ENCODE data around the gene CYP27B1. TPM values are rescaled to one million over a fixed set of nuclear protein-coding genes. Genes with fewer than 3 reads are reported as not detected.
A peak's percentile ranks its signal among the peaks of the same experiment; 100 is the strongest.

CYP27B1 gene
- total RNA-seq, 4 donors from 2014 or later, result 0.40 to 2.5 (median 2.3) TPM; not detected in 1

DNA sequence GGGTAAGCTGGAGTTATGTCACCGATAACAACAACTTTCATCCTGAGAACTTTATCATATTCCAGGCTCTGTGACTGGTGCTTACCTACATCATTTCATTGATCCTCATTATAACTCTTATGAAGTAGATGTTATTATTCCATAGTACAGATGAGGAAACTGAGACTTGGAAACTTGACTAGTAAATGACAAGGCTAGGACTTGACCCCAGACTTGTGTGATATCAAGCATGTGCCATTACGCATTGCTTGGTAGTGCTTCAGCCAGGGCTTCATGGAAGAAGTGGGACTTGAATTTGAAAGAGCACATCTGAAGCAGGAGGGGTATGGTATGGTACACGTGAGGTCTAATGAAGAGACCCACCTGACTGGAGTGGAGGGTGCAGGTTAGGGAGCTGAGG lies 39.8 kb upstream of the CYP27B1 start:
- DNase-seq, result no peak
- no peaks in the 10 kb centered on the region for H3K9me3 ChIP-seq
- H3K27ac ChIP-seq, result no peak overlapping the region
- 95% methylated on average over 3 of the region's 3 CpGs; no CpG with 5 or more reads in 1 of the 2 donors for WGBS, 2 donors (ENCODE audit: low coverage in 1 of 2)
- no peaks in the 10 kb centered on the region for H3K27me3 ChIP-seq
- H3K4me1 ChIP-seq, result peaks cover 0 to 3% (median 0%) of the 10 kb centered on the region in 4 donors
- intact Hi-C loops (cut with DNase I; ENCODE audit: low total_unique reads) (no loop called here), in situ Hi-C loops (cut with MboI; ENCODE audit: low pct_ligation_motif_present in 1 of 4, low pct_unique_long_range_greater_than_20kb in 1 of 4, low sequenced_read_pairs in 3 of 4) (no loop called here)
- H3K36me3 ChIP-seq, result peaks cover 0 to 14% (median 4%) of the 10 kb centered on the region in 4 donors
- TF ChIP-seq POLR2AphosphoS5 (IDR thresholded peaks at IDR 0.05), result no peak
- no peak for TF ChIP-seq POLR2A (IDR thresholded peaks at IDR 0.05)
- TF ChIP-seq, protein P1, sequence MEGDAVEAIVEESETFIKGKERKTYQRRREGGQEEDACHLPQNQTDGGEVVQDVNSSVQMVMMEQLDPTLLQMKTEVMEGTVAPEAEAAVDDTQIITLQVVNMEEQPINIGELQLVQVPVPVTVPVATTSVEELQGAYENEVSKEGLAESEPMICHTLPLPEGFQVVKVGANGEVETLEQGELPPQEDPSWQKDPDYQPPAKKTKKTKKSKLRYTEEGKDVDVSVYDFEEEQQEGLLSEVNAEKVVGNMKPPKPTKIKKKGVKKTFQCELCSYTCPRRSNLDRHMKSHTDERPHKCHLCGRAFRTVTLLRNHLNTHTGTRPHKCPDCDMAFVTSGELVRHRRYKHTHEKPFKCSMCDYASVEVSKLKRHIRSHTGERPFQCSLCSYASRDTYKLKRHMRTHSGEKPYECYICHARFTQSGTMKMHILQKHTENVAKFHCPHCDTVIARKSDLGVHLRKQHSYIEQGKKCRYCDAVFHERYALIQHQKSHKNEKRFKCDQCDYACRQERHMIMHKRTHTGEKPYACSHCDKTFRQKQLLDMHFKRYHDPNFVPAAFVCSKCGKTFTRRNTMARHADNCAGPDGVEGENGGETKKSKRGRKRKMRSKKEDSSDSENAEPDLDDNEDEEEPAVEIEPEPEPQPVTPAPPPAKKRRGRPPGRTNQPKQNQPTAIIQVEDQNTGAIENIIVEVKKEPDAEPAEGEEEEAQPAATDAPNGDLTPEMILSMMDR (IDR thresholded peaks at IDR 0.05), result no peak
- no peak for TF ChIP-seq EP300 (IDR thresholded peaks at IDR 0.05; ENCODE audit: low read depth)
- H3K4me3 ChIP-seq, result no peak overlapping the region

DNA sequence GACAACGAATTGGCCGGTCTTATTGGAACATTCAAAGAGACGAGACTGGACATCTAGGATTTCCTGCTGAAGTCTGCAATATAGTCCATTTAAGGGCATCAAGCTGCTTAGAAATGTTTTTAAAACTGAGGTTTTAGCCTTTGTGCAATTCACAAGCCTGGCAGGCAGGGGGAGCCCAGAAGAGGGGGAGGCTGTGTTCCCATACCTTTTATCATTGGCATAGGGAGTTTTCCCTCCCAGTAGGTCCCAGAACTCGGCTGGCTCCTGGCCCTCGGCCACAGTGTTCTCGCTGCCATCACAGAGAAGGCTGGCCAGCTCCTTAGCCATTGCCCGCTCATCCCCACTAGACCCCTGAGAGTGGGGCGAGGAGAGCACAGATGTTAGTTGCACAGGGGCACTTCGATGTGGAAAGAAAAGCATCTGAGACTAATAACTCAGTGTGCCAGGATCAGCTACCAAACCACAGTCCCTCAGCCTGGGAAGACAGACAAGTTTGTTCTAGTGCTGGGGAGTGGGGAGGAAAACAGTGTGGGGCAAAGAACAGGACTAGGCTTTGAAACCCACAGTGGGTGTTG lies 36.5 kb upstream of the CYP27B1 start:
- intact Hi-C loops (cut with DNase I; ENCODE audit: low total_unique reads), result no loop called here
- H3K27ac ChIP-seq, result no peak overlapping the region
- TF ChIP-seq, protein P1 (IDR thresholded peaks at IDR 0.05), result peak; percentile 69 to 76 (median 74)
- TF ChIP-seq POLR2AphosphoS5 (IDR thresholded peaks at IDR 0.05), result no peak
- in situ Hi-C loops (cut with MboI; ENCODE audit: low pct_ligation_motif_present in 1 of 4, low pct_unique_long_range_greater_than_20kb in 1 of 4, low sequenced_read_pairs in 3 of 4), result no loop called here
- H3K4me3 ChIP-seq, result no peak overlapping the region
- H3K36me3 ChIP-seq, result peaks cover 0 to 32% (median 8%) of the 10 kb centered on the region in 4 donors
- H3K4me1 ChIP-seq, result peaks cover 0 to 3% (median 0%) of the 10 kb centered on the region in 4 donors
- H3K27me3 ChIP-seq, result no peaks in the 10 kb centered on the region
- DNase-seq, result peak; percentile 32
- H3K9me3 ChIP-seq, result no peaks in the 10 kb centered on the region
- WGBS, 2 donors (ENCODE audit: low coverage in 1 of 2), result 60% methylated on average over 9 of the region's 9 CpGs; no CpG with 5 or more reads in 1 of the 2 donors

DNA sequence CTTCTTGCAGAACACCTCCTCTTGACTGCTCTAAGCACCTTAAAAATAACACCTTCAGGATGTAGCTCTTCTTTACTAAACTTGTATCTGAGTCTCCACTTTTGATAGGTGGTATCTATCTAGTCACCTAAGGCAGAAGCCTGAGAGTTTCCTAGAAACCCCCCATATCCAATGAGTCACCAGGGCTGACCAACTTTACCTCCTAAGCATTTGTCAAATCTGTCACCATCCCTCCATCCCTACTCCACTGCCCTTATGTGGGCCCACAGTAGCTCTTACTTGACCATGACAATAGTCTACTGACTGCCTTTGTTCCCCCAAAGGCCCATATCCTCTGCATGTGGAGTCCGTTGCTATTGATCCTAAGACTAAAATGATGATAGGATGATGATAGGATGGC lies 35.7 kb upstream of the CYP27B1 start:
- DNase-seq, result no peak
- TF ChIP-seq EP300 (IDR thresholded peaks at IDR 0.05; ENCODE audit: low read depth) (no peak), POLR2A (IDR thresholded peaks at IDR 0.05) (no peak), POLR2AphosphoS5 (IDR thresholded peaks at IDR 0.05) (no peak)
- TF ChIP-seq, protein P1 (IDR thresholded peaks at IDR 0.05), result no peak
- H3K27me3 ChIP-seq, result no peaks in the 10 kb centered on the region
- intact Hi-C loops (cut with DNase I; ENCODE audit: low total_unique reads), result no loop called here
- peaks cover 0 to 9% (median 0%) of the 10 kb centered on the region in 4 donors for H3K4me1 ChIP-seq
- 97% methylated on average over 1 of the region's 1 CpG; no CpG with 5 or more reads in 1 of the 2 donors for WGBS, 2 donors (ENCODE audit: low coverage in 1 of 2)
- no peaks in the 10 kb centered on the region for H3K9me3 ChIP-seq
- H3K27ac ChIP-seq, result no peak overlapping the region
- H3K4me3 ChIP-seq, result no peak overlapping the region
- peaks cover 0 to 32% (median 8%) of the 10 kb centered on the region in 4 donors for H3K36me3 ChIP-seq
- in situ Hi-C loops (cut with MboI; ENCODE audit: low pct_ligation_motif_present in 1 of 4, low pct_unique_long_range_greater_than_20kb in 1 of 4, low sequenced_read_pairs in 3 of 4), result no loop called here

DNA sequence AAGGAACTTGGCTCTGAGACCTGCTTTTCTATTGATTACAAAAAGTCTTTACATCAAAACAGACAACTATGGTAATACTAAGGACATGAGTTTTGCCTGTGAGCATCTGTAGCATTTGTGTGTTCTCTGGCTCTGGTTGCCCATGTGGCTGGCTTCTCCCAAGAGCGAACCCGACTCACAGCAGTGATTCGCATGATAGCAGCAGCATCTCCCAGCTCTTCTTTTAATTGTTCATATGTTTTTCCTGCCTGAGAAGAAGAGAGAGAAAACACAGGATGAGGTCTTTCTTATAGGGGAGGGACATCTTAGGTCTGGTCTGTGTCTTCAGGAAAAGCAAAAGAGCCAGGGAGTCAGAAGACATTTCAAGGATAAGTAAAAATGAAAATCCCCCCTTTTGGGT lies 34.1 kb upstream of the CYP27B1 start:
- H3K4me3 ChIP-seq, result no peak overlapping the region
- H3K27ac ChIP-seq, result no peak overlapping the region
- peaks cover 0 to 9% (median 0%) of the 10 kb centered on the region in 4 donors for H3K4me1 ChIP-seq
- peaks cover 0 to 39% (median 16%) of the 10 kb centered on the region in 4 donors for H3K36me3 ChIP-seq
- TF ChIP-seq EP300 (IDR thresholded peaks at IDR 0.05; ENCODE audit: low read depth) (no peak), POLR2A (IDR thresholded peaks at IDR 0.05) (no peak)
- WGBS, 2 donors (ENCODE audit: low coverage in 1 of 2), result 90 to 100% methylated on average over 2 to 3 of the region's 3 CpGs
- no peaks in the 10 kb centered on the region for H3K9me3 ChIP-seq
- DNase-seq, result no peak
- no peaks in the 10 kb centered on the region for H3K27me3 ChIP-seq
- intact Hi-C loops (cut with DNase I; ENCODE audit: low total_unique reads), result no loop called here
- in situ Hi-C loops (cut with MboI; ENCODE audit: low pct_ligation_motif_present in 1 of 4, low pct_unique_long_range_greater_than_20kb in 1 of 4, low sequenced_read_pairs in 3 of 4), result no loop called here
